Neural progenitor cell (in vitro differentiated cells): ENCODE results near the gene OGDH.

ENCODE experiments used
- EZH2 ChIP-seq: fragments of 200-600 bp; sonication (generic); IDR thresholded peaks from 2 replicates; pipeline ENCODE4 v1.6.1; 2017; ENCODE audit warnings: antibody characterized with exemption, mild to moderate bottlenecking, moderate library complexity
- EZH2phosphoT487 ChIP-seq: fragments of 200-600 bp; sonication (generic); IDR thresholded peaks from 2 replicates; pipeline ENCODE4 v1.6.1; 2017; ENCODE audit warnings: antibody characterized with exemption

DNA sequence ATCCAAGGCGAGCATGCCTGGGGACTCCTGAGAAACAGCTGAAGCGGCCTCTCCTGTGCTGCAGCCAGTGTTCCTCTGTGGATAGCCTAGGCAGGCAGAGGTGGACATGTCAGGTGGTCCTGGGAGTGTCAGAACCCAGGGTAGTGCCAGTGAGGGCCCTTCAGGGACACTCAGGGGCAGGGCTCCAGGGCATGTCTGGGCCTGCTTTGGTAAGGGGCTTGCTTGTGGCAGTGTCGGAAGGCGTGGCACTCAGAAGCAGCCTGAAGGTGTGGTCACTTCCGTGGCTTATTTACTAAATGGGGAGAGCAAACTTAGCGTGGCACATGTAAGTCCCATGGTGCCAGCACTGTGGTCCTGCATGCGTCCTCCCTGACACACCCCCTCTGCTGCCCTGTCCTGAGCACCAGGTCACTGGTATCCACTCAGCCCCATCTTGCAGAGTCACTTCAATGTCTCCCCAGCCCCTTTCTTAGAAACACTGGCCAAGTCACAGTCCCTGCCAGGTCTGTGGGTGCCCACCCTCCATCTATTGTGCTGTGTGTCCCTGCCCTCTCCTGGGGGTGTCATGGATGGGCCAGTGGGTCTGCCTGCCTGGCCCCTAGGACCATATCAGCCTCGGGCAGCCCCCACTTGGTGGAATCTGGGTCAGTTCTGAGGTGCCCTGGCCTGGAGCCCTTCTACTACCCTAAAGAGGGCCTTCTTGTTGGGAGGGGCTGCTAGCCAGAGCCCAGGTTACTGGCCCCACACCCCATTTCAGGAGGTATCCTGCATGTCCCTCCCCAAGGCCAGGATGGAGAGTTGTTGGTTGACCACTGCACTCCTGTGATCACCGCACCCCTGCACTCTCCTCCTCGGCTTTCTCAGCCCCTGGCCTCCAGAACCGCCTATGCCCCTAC lies 148.6 kb downstream of the OGDH start:
- TF ChIP-seq EZH2 (no peak), EZH2phosphoT487 (no peak)
